Nephron (organoid): ENCODE results near the gene ETAA1.

Source experiments
- H3K27ac Mint-ChIP-seq, 3 experiments: 2 replicates each; pipeline ENCODE4 v1.8.0; 2020; ENCODE audit warnings: mixed read lengths in 3 of 3, mild to moderate bottlenecking in 2 of 3, moderate library complexity in 1 of 3
- H3K27me3 Mint-ChIP-seq: 2 replicates; pipeline ENCODE4 v1.8.0; 2021; ENCODE audit warnings: low read depth, mild to moderate bottlenecking, moderate library complexity, mixed read lengths
- H3K36me3 Mint-ChIP-seq: 2 replicates; pipeline ENCODE4 v1.8.0; 2020; ENCODE audit warnings: low read depth, mixed read lengths
- H3K4me1 Mint-ChIP-seq: 2 replicates; pipeline ENCODE4 v1.8.0; 2020; ENCODE audit warnings: mixed read lengths
- H3K4me3 Mint-ChIP-seq, 3 experiments: 2 replicates each; pipeline ENCODE4 v1.8.0; 2020; ENCODE audit warnings: mild to moderate bottlenecking in 3 of 3, mixed read lengths in 3 of 3, moderate library complexity in 2 of 3
- H3K9me3 Mint-ChIP-seq: 2 replicates; pipeline ENCODE4 v1.8.0; 2020; ENCODE audit warnings: mixed read lengths
- CTCF ChIP-seq, 3 experiments: fragments of 200-600 bp; sonication (generic); IDR thresholded peaks; one replicate each; pipeline ENCODE4 v1.5.0; 2021; ENCODE audit warnings: antibody characterized with exemption in 3 of 3; ENCODE audit not compliant: unreplicated experiment in 3 of 3

ETAA1 gene

DNA sequence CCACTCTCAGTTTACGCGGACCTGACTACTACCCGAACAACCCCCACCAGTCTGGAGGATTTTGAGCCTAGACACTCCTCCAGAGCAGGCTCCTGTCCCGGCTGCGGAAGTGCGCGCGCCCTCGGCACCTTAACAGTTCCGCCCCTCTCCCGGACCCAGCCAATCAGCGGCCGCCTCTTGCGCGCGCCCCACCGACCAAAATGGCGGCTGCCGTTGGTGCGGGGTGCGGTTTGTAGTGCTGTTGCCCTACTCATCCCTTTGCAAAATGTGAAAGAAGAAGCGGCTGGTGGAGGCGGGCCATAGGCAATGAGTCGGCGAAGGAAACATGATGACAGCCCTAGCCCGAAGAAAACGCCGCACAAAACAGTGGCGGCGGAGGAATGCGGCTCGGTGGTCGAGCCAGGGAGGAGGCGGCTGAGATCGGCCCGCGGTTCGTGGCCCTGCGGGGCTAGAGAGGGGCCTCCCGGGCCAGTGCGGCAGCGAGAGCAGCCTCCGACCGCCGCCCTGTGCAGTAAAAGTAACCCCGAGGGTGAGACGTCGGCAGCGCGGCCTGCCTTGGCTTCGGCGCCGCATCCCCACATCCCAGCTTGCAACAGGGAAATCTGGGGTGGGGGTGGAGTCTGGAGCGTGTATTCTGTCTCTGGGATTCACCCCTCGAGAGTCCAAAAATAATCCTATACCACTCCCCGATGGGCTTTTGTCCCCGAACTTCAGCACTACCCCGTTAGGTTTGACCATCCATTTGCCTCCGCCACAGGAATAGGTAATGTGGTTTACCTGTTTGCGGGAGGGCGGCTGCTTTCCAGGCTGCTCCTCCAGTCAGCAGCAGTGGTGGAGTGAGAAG is at the start of gene ETAA1:
Gene ETAA1 (plus strand): TSS at position 191 of the 844 bp plus-strand sequence. CDS start 116 bp downstream, at position 307.
- H3K4me1 Mint-ChIP-seq, result peaks cover 23% of the 10 kb centered on the region
- peak within 1 kb of the TSS; percentile 98 to 100 (median 99) for H3K4me3 Mint-ChIP-seq

GRCh38 chr2:67366832-67367412 is 30.2 kb upstream of the ETAA1 start:
- TF ChIP-seq CTCF (IDR thresholded peaks at IDR 0.05; ENCODE audit: unreplicated experiment in 3 of 3), result no peak
- H3K36me3 Mint-ChIP-seq, result no peaks in the 10 kb centered on the region
- H3K9me3 Mint-ChIP-seq, result peaks cover 13% of the 10 kb centered on the region
- no peak overlapping the region for H3K27ac Mint-ChIP-seq
- no peak overlapping the region for H3K4me3 Mint-ChIP-seq
- H3K27me3 Mint-ChIP-seq, result no peaks in the 10 kb centered on the region
- H3K4me1 Mint-ChIP-seq, result no peaks in the 10 kb centered on the region

More for the DNA sequence above, at the start of gene ETAA1:
- peak within 1 kb of the TSS; percentile 98 to 99 (median 99) for H3K27ac Mint-ChIP-seq
- TF ChIP-seq CTCF (IDR thresholded peaks at IDR 0.05; ENCODE audit: unreplicated experiment in 3 of 3), result no peak
- H3K36me3 Mint-ChIP-seq, result peaks cover 14% of the 10 kb centered on the region
- H3K27me3 Mint-ChIP-seq, result no peaks in the 10 kb centered on the region
- H3K9me3 Mint-ChIP-seq, result no peaks in the 10 kb centered on the region

GRCh38 chr2:67374481-67374880 is 22.7 kb upstream of the ETAA1 start:
- Mint-ChIP-seq H3K4me1 (peaks cover 12% of the 10 kb centered on the region), H3K27me3 (no peaks in the 10 kb centered on the region), H3K27ac (peak overlapping the region in 2 of 3 experiments; percentile 1 to 28), H3K9me3 (peaks cover 6% of the 10 kb centered on the region), H3K36me3 (no peaks in the 10 kb centered on the region), H3K4me3 (no peak overlapping the region)
- no peak for TF ChIP-seq CTCF (IDR thresholded peaks at IDR 0.05; ENCODE audit: unreplicated experiment in 3 of 3)

GRCh38 chr2:67374949-67375348 is 22.2 kb upstream of the ETAA1 start:
- no peak overlapping the region for H3K4me3 Mint-ChIP-seq
- no peaks in the 10 kb centered on the region for H3K36me3 Mint-ChIP-seq
- H3K27me3 Mint-ChIP-seq, result no peaks in the 10 kb centered on the region
- H3K4me1 Mint-ChIP-seq, result peaks cover 12% of the 10 kb centered on the region
- no peak for TF ChIP-seq CTCF (IDR thresholded peaks at IDR 0.05; ENCODE audit: unreplicated experiment in 3 of 3)
- H3K9me3 Mint-ChIP-seq, result peaks cover 6% of the 10 kb centered on the region
- peak overlapping the region in 1 of 3 experiments; percentile 28 for H3K27ac Mint-ChIP-seq

DNA sequence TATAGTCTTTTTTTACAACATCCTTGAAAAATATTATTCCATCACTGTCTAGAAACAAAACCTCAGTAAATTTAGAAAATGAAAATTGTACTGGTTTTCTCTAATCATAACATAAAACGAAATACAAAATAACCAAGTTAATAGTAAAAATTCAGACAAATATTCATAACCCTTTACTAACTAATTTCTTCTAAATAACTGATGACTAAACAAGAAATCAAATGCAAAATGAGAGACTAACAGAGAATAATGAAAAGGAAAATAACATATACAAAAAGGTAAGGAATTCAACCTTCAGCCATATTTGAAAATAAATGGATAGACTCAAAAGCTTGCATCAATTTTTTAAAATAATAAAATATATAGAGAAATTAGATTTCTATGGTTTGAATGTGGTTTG is 18.6 kb upstream of the ETAA1 start:
- H3K9me3 Mint-ChIP-seq, result peaks cover 6% of the 10 kb centered on the region
- no peaks in the 10 kb centered on the region for H3K27me3 Mint-ChIP-seq
- H3K4me1 Mint-ChIP-seq, result peaks cover 12% of the 10 kb centered on the region
- H3K36me3 Mint-ChIP-seq, result no peaks in the 10 kb centered on the region
- H3K4me3 Mint-ChIP-seq, result no peak overlapping the region
- no peak for TF ChIP-seq CTCF (IDR thresholded peaks at IDR 0.05; ENCODE audit: unreplicated experiment in 3 of 3)
- no peak overlapping the region for H3K27ac Mint-ChIP-seq
